Activated naive CD4-positive, alpha-beta T cell treated with anti-CD3 and anti-CD28 coated beads for 36 hours (primary cell): ENCODE data around the gene SESN2. TPM values are rescaled to one million over a fixed set of nuclear protein-coding genes. Genes with fewer than 3 reads are reported as not detected.

ENCODE experiments used
- CTCF ChIA-PET: fragments of 350-600 bp; sonication (Branson Sonifier 250); formaldehyde crosslinking; loops from one replicate; lab custom pipeline; 2021; ENCODE audit warnings: antibody characterized with exemption; lab: Charles Lee
- DNase-seq: peaks from one replicate; pipeline ENCODE4 v3.0.0-alpha.2; 2020
- H3K27ac Mint-ChIP-seq: one replicate; pipeline ENCODE4 v1.8.0; 2021; ENCODE audit warnings: mild to moderate bottlenecking, mixed read lengths
- H3K27me3 Mint-ChIP-seq: one replicate; pipeline ENCODE4 v1.8.0; 2021; ENCODE audit warnings: low read depth, mixed read lengths
- H3K36me3 Mint-ChIP-seq: one replicate; pipeline ENCODE4 v1.8.0; 2021; ENCODE audit warnings: low read depth, mixed read lengths
- H3K4me1 Mint-ChIP-seq: one replicate; pipeline ENCODE4 v1.8.0; 2021; ENCODE audit warnings: low read depth, mixed read lengths
- H3K4me3 Mint-ChIP-seq: one replicate; pipeline ENCODE4 v1.8.0; 2021; ENCODE audit warnings: mild to moderate bottlenecking, moderate library complexity, mixed read lengths
- H3K9me3 Mint-ChIP-seq: one replicate; pipeline ENCODE4 v1.8.0; 2021; ENCODE audit warnings: mixed read lengths
- intact Hi-C: fragments of 100-400 bp; cut with micrococcal nuclease; formaldehyde crosslinking; loops from one replicate; pipeline ENCODE4 v1.15.1; 2023
- total RNA-seq, 2 experiments: library from RNA; stranded (reverse); gene quantifications; one replicate each; pipeline ENCODE4 v1.2.3, GENCODE V29; 2021

Gene SESN2, protein sequence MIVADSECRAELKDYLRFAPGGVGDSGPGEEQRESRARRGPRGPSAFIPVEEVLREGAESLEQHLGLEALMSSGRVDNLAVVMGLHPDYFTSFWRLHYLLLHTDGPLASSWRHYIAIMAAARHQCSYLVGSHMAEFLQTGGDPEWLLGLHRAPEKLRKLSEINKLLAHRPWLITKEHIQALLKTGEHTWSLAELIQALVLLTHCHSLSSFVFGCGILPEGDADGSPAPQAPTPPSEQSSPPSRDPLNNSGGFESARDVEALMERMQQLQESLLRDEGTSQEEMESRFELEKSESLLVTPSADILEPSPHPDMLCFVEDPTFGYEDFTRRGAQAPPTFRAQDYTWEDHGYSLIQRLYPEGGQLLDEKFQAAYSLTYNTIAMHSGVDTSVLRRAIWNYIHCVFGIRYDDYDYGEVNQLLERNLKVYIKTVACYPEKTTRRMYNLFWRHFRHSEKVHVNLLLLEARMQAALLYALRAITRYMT
- total RNA-seq = 10 to 100 TPM; 46.2 to 46.9 TPM

DNA sequence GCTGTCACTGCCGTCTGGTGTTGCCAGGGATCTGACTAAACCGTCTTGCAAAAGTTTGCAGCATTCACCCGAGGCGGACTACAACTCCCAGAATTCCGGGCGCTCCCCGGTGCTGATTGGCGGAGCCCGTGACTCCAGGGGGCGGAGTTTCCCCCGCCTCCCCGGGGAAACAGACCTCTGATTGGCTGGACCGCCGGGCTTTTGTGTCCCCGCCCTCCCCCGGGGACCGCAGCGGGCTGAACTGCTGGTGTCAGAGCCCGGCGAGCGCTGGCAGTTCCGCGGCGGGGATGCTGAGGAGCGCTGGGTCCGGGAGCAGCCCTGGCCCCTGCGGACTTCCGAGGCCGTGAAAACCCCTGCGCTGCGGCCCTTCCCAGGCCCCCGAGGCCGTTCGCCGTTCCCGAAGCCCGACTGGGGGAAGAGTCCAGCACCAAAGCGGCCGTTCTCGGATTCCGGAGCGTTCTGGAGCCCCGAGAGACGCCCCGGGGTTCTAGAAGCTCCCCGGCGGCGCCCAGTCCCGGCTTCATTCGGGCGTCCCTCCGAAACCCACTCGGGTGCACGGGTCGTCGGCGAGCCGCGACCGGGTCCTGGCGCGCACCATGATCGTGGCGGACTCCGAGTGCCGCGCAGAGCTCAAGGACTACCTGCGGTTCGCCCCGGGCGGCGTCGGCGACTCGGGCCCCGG is at the start of gene SESN2:
TSS of gene SESN2 (plus strand) at position 267 of the 682 bp plus-strand sequence. CDS start at position 597, 330 bp downstream.
- Mint-ChIP-seq H3K4me3 (peak within 1 kb of the TSS; percentile 68), H3K36me3 (peaks cover 13% of the 10 kb centered on the region), H3K4me1 (peaks cover 45% of the 10 kb centered on the region), H3K27me3 (no peaks in the 10 kb centered on the region), H3K27ac (peak within 1 kb of the TSS; percentile 94), H3K9me3 (no peaks in the 10 kb centered on the region)
- DNase-seq = peak; percentile 100
- intact Hi-C loops = loop anchor here (1.0 to 5.0 kb wide), 6 partner anchors 10 to 487 kb away; partner anchors contain the start of genes DNAJC8, MED18 and STX12
- CTCF ChIA-PET = interaction anchor here (5.1 kb wide), 1 partner anchor 11 kb away, joined by 50 read pairs; no protein-coding TSS in a partner anchor

DNA sequence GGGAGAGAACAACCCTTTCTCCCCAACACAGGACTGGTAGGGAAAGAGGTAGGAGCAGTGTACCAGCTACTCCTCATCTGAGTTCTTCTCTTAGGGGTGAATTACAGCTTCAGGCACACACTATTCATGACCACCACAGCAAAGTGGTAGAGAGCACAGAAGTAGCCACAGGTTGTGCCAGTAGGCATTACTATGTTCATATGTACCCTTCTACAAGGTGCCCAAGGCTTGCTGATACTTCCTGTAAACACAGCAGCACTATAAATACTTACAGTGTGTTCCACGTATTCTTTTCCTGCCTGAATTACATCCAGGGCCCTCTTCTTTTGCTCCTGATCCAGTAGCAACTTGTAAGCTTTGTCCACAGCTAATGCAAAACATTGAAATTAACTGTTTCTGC is 49.6 kb upstream of the SESN2 start:
- DNase-seq = no peak
- no peak overlapping the region for H3K27ac Mint-ChIP-seq
- H3K4me3 Mint-ChIP-seq = no peak overlapping the region
- H3K36me3 Mint-ChIP-seq = peaks cover 7% of the 10 kb centered on the region
- H3K9me3 Mint-ChIP-seq = no peaks in the 10 kb centered on the region
- intact Hi-C loops = loop anchor here (1.0 to 2.0 kb wide), 3 partner anchors 118 to 351 kb away; no protein-coding TSS in a partner anchor
- H3K4me1 Mint-ChIP-seq = peaks cover 2% of the 10 kb centered on the region
- no peaks in the 10 kb centered on the region for H3K27me3 Mint-ChIP-seq
- CTCF ChIA-PET = interaction anchor here (0.6 to 9.5 kb wide), 15 partner anchors 11 to 377 kb away, joined by 3 to 132 read pairs (median 3); partner anchors contain the start of gene EYA3

DNA sequence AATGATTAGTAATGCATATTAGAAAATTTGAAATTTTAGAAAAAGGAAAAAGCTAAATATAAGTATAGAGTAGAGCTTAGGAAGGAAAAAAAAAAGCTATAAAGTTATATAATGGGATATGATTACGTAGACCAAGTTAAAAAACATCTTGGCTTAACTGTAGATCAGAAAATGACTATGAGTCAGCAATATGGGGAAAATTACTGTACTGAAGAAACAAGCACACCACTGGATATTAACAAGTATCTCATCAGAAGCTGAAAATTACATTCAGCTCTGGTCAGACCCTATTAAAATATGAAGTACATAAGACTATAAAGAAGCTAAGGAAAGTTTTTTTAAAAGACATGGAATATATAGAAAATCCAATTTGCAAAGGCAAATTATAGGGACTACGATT is 46.0 kb upstream of the SESN2 start:
- Mint-ChIP-seq H3K4me1 (peaks cover 2% of the 10 kb centered on the region), H3K27ac (no peak overlapping the region), H3K9me3 (no peaks in the 10 kb centered on the region), H3K27me3 (no peaks in the 10 kb centered on the region), H3K4me3 (no peak overlapping the region), H3K36me3 (peaks cover 7% of the 10 kb centered on the region)
- DNase-seq = no peak
- CTCF ChIA-PET = interaction anchor here (0.6 to 9.5 kb wide), 6 partner anchors 10 to 1890 kb away, joined by 3 to 132 read pairs (median 4); partner anchors contain the start of gene EYA3
- intact Hi-C loops = no loop called here

DNA sequence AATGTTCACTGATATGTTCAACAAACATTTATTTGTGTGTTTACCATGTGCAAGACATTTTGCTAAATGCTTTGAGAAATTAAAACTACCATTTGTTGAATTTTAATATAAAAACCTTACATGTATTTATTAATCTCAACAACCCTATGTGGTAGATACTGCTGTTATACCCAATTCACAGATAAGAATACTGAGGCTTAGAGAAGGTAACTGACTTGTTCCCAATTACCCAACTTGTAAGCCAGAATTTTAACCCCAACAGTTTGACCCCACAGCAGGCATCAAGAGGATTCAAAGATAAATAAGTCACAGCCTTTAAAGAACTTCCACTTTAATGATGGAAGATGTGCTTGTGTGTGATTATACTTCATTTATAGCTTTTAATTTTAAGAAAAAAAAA is 30.2 kb upstream of the SESN2 start:
- Mint-ChIP-seq H3K27me3 (no peaks in the 10 kb centered on the region), H3K4me1 (peaks cover 23% of the 10 kb centered on the region), H3K9me3 (no peaks in the 10 kb centered on the region), H3K27ac (no peak overlapping the region), H3K36me3 (peaks cover 19% of the 10 kb centered on the region), H3K4me3 (no peak overlapping the region)
- intact Hi-C loops = no loop called here
- CTCF ChIA-PET = no interaction called here
- no peak for DNase-seq

DNA sequence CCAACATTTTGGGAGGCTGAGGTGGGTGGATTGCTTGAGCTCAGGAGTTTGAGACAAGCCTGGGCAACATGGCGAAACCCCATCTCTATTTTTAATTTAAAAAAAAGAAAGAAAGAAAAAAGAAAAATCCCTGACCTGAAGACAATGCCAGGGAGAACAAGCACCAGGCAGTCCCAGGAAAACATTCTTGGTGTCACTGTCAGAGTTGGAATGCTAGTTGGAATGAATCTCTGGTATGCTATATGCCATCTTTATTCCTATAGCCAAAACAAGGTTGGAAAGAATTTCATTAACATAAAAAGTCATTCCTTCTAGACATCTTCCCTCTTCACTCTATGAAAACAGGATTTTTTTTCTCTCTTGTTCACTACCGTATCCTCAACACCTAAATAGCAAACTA is 29.3 kb upstream of the SESN2 start:
- H3K4me3 Mint-ChIP-seq = no peak overlapping the region
- no peak overlapping the region for H3K27ac Mint-ChIP-seq
- H3K4me1 Mint-ChIP-seq = peaks cover 23% of the 10 kb centered on the region
- CTCF ChIA-PET = no interaction called here
- intact Hi-C loops = no loop called here
- no peaks in the 10 kb centered on the region for H3K9me3 Mint-ChIP-seq
- H3K27me3 Mint-ChIP-seq = no peaks in the 10 kb centered on the region
- peaks cover 15% of the 10 kb centered on the region for H3K36me3 Mint-ChIP-seq
- DNase-seq = no peak

DNA sequence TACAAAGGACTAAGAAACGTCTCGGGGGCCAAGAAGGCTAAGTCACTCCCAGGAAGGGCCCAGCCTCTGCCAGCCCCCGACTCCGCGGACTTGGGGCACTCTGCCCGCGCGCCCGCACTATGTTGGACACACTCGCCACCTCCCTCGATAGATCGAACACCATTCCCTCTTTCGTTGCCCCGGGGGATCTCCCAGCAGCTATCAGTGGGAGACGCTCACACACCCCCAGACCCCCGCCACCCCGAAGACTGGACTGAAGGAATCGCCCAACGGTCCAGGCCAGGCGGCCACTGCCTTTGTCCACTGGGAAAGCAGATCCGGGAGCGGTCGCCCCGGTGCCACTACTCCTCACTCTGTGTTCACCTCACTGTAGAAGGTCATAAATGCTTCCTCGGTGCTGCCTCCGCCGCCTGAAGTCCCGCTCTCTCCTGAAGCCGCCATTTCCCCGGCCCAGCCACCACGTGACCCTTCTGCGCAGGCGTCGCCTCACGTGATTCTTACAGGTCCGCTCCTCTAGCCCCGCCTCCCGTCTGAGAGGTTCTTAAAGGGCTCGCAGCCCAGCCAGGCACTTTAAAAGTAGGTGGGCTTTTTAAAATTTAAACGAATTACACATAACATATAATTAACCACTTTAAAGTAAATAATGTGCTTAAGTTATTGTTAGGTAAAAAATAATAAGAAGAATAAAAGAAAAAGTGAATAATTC is 26.6 kb upstream of the SESN2 start, which contains the start of gene DNAJC8:
TSS of gene DNAJC8 (minus strand) at position 472 of the 706 bp plus-strand sequence. CDS start at position 441, 31 bp downstream.
- Mint-ChIP-seq H3K4me1 (peaks cover 23% of the 10 kb centered on the region), H3K36me3 (peaks cover 9% of the 10 kb centered on the region), H3K27me3 (no peaks in the 10 kb centered on the region), H3K4me3 (peak within 1 kb of the TSS; percentile 93), H3K27ac (peak within 1 kb of the TSS; percentile 89), H3K9me3 (no peaks in the 10 kb centered on the region)
- peak; percentile 97 for DNase-seq
- intact Hi-C loops = loop anchor here (1.0 kb wide), 1 partner anchor 27 kb away; the partner anchor contains the start of gene SESN2
- CTCF ChIA-PET = interaction anchor here (1.5 to 1.9 kb wide), 2 partner anchors 14 to 141 kb away, joined by 3 to 7 read pairs; no protein-coding TSS in a partner anchor

DNA sequence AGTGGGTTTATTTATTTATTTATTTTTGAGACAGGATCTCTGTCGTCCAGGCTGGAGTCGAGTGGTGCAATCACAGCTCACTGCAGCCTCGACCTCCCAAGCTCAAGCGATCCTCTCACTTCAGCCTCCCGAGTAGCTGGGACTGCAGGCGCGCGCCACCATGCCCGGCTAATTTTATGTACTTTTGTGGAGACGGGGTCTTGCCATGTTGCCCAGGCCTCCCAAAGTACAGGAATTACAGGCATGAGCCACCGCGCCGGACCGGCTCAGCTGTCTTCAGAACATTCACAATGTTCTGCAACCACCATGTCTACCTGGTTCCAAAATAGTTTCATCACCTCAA is 26.1 kb upstream of the SESN2 start:
- H3K27ac Mint-ChIP-seq = peak overlapping the region; percentile 59
- peak overlapping the region; percentile 51 for H3K4me3 Mint-ChIP-seq
- DNase-seq = no peak
- peaks cover 23% of the 10 kb centered on the region for H3K4me1 Mint-ChIP-seq
- no peaks in the 10 kb centered on the region for H3K27me3 Mint-ChIP-seq
- CTCF ChIA-PET = interaction anchor here (1.5 to 1.9 kb wide), 2 partner anchors 13 to 142 kb away, joined by 3 to 7 read pairs; no protein-coding TSS in a partner anchor
- intact Hi-C loops = loop anchor here (1.0 kb wide), 1 partner anchor 26 kb away; the partner anchor contains the start of gene SESN2
- H3K9me3 Mint-ChIP-seq = no peaks in the 10 kb centered on the region
- H3K36me3 Mint-ChIP-seq = peaks cover 9% of the 10 kb centered on the region

DNA sequence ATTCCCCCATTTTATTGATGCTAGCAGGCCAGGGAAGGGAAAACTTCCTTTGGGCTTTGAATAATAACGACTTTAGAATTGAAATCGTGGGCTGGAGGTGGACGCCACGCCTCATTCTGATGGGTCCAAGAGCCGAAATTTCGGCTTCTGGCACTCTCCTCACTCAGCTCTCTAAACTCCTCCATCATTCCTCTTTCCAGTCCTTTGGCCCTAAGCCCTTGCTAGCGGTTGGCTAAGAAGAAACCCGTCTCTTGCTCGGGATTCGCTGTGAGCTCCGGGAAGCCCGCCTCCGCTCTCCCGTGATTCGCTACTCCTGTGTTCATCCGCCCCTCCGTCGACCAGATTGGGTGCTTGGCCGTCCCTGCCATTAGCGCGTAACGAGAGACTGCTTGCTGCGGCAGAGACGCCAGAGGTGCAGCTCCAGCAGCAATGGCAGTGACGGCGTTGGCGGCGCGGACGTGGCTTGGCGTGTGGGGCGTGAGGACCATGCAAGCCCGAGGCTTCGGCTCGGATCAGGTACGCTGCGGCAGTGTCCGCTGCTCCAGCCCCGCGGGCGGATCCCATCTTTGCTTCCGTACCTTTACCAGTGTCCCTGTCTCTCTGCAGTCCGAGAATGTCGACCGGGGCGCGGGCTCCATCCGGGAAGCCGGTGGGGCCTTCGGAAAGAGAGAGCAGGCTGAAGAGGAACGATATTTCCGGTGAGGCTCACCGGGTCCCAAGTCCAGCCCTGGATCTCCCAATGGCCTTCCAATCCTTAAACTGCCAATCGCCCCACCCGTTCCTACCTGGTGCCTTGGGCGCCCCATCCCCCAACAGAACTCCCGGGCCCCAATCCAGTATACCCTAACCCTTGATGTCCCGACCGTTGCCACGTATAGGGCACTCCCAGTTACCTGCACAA is 23.3 kb upstream of the SESN2 start, which contains the start of gene ATP5IF1:
TSS of gene ATP5IF1 (plus strand) at position 370 of the 901 bp plus-strand sequence. CDS start at position 430, 60 bp downstream.
- Mint-ChIP-seq H3K4me1 (peaks cover 23% of the 10 kb centered on the region), H3K27ac (no peak within 1 kb of the TSS), H3K36me3 (peaks cover 3% of the 10 kb centered on the region), H3K27me3 (no peaks in the 10 kb centered on the region), H3K9me3 (no peaks in the 10 kb centered on the region), H3K4me3 (no peak within 1 kb of the TSS)
- CTCF ChIA-PET = interaction anchor here (0.6 to 3.9 kb wide), 2 partner anchors 13 to 303 kb away, joined by 3 to 27 read pairs; no protein-coding TSS in a partner anchor
- DNase-seq = peak; percentile 98
- intact Hi-C loops = loop anchor here (1.0 kb wide), 1 partner anchor 10 kb away; no protein-coding TSS in a partner anchor

DNA sequence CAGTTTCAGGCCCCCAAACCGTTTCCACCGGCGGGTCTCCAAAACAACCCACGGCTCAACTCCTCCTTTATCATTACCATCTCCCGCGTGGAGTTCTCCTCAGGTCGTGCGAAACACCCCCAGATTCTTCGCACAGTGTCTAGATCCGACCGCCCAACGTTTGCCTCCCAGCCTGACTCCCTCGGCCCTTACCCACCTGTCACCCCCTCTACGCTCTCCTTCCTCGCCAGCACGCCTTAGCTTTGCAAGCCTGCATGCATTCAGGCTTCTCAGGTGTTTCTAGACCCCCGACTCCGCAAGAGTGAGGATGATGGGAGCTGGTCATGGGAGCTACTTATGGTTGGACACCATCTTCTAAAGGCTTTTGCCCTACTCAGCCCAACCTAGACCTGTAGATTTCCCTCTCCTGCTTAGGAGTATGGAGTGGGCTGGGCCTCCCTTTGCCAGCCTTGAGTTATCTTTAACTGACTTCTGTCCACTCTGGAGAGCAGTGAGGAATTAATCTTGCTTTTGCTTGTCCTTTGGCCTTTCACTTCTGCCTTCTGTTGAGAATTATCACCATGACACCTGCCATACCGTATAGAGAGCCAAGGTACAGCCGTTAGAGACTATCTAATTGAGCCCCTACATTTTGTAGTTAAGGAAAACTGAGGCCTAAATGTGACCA is 22.5 kb upstream of the SESN2 start:
- H3K27me3 Mint-ChIP-seq = no peaks in the 10 kb centered on the region
- CTCF ChIA-PET = interaction anchor here (1.2 to 3.9 kb wide), 3 partner anchors 10 to 27 kb away, joined by 3 to 27 read pairs (median 3); no protein-coding TSS in a partner anchor
- H3K4me3 Mint-ChIP-seq = no peak overlapping the region
- H3K9me3 Mint-ChIP-seq = no peaks in the 10 kb centered on the region
- no peak overlapping the region for H3K27ac Mint-ChIP-seq
- peaks cover 3% of the 10 kb centered on the region for H3K36me3 Mint-ChIP-seq
- H3K4me1 Mint-ChIP-seq = peaks cover 21% of the 10 kb centered on the region
- intact Hi-C loops = loop anchor here (1.0 kb wide), 1 partner anchor 10 kb away; no protein-coding TSS in a partner anchor
- no peak for DNase-seq

DNA sequence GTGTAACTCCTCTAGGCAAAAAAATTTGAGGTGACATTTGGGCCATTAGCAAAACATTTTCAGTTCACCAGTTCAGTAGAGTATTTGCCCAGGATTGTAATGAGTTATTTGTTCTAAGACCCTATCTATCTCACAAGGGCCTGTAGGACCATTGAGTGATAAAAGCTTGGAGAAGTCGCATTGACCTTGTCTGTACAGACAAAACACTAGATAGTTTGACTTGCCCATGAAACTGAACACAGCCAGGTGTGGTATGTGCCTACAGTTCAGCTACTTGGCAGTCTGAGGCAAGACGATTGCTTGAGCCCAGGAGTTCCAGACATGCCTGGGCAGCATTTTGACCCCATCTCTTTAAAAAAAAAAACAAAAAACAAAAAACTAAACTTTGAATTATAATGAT is 20.3 kb upstream of the SESN2 start:
- H3K36me3 Mint-ChIP-seq = no peaks in the 10 kb centered on the region
- no peak for DNase-seq
- no peaks in the 10 kb centered on the region for H3K27me3 Mint-ChIP-seq
- peaks cover 15% of the 10 kb centered on the region for H3K4me1 Mint-ChIP-seq
- intact Hi-C loops = no loop called here
- peak overlapping the region; percentile 50 for H3K27ac Mint-ChIP-seq
- CTCF ChIA-PET = no interaction called here
- no peaks in the 10 kb centered on the region for H3K9me3 Mint-ChIP-seq
- no peak overlapping the region for H3K4me3 Mint-ChIP-seq
